Peyer's patch (tissue), 4 donors: ENCODE data around the gene CEP63. TPM values are rescaled to one million over a fixed set of nuclear protein-coding genes. Genes with fewer than 3 reads are reported as not detected.

ENCODE experiments used
- DNase-seq, 3 donors: peaks; one replicate each; pipeline ENCODE4 v3.0.0-alpha.2; 2017 to 2019
- H3K27ac ChIP-seq, 4 donors: fragments of 200-600 bp; sonication (generic); one replicate each; pipeline ENCODE4 v1.5.1; 2016 to 2019
- H3K27me3 ChIP-seq, 2 donors: fragments of 200-600 bp; sonication (generic); one replicate each; pipeline ENCODE4 v1.5.1; 2019
- H3K36me3 ChIP-seq, 3 donors: fragments of 200-600 bp; sonication (generic); one replicate each; pipeline ENCODE4 v1.5.1; 2016 to 2019
- H3K4me1 ChIP-seq, 4 donors: fragments of 200-600 bp; sonication (generic); one replicate each; pipeline ENCODE4 v1.5.1; 2016 to 2019
- H3K4me3 ChIP-seq, 4 donors: fragments of 200-600 bp; sonication (generic); 1 replicate in 3 of 4; 2 replicates in 1 of 4; pipeline ENCODE4 v1.5.1; 2016 to 2019; ENCODE audit warnings: mild to moderate bottlenecking in 1 of 4
- H3K9me3 ChIP-seq, 4 donors: fragments of 200-600 bp; sonication (generic); one replicate each; pipeline ENCODE4 v1.5.1; 2016 to 2019; ENCODE audit warnings: mild to moderate bottlenecking in 1 of 4
- CTCF ChIP-seq, 6 experiments: fragments of 450-650 bp in 4 of 6; fragments of 200-600 bp in 2 of 6; sonication (generic) in 1 of 6; IDR thresholded peaks; one replicate each; pipeline ENCODE4 v1.5.1; 2017 to 2019; ENCODE audit warnings: antibody characterized with exemption in 6 of 6, mild to moderate bottlenecking in 3 of 6, moderate library complexity in 1 of 6
- POLR2A ChIP-seq, 2 donors: fragments of 450-650 bp; IDR thresholded peaks; one replicate each; pipeline ENCODE4 v1.5.1; 2017; ENCODE audit warnings: antibody characterized with exemption in 2 of 2, mild to moderate bottlenecking in 2 of 2, moderate library complexity in 2 of 2
- total RNA-seq, 4 donors: library from RNA; depleted of rRNA; stranded (reverse); fragments of >200 nt; gene quantifications; one replicate each; pipeline ENCODE4 v1.1.0, GENCODE V29; 2016

CEP63 gene
- total RNA-seq, 4 donors from 2014 or later = 13.3 to 67.7 (median 19.6) TPM

GRCh38 chr3:134602440-134602814 is 116.6 kb downstream of the CEP63 start:
- Histone ChIP-seq H3K27ac (no peak overlapping the region), H3K4me3 (no peak overlapping the region), H3K9me3 (no peaks in the 10 kb centered on the region), H3K27me3 (no peaks in the 10 kb centered on the region), H3K36me3 (no peaks in the 10 kb centered on the region), H3K4me1 (no peaks in the 10 kb centered on the region)
- TF ChIP-seq POLR2A (IDR thresholded peaks at IDR 0.05) = no peak
- TF ChIP-seq CTCF (IDR thresholded peaks at IDR 0.05) = no peak
- no peak for DNase-seq

GRCh38 chr3:134603480-134603879 is 117.6 kb downstream of the CEP63 start:
- no peak overlapping the region for H3K4me3 ChIP-seq
- H3K27me3 ChIP-seq = no peaks in the 10 kb centered on the region
- no peaks in the 10 kb centered on the region for H3K4me1 ChIP-seq
- no peak for DNase-seq
- no peak overlapping the region for H3K27ac ChIP-seq
- no peak for TF ChIP-seq CTCF (IDR thresholded peaks at IDR 0.05)
- H3K36me3 ChIP-seq = no peaks in the 10 kb centered on the region
- no peaks in the 10 kb centered on the region for H3K9me3 ChIP-seq

DNA sequence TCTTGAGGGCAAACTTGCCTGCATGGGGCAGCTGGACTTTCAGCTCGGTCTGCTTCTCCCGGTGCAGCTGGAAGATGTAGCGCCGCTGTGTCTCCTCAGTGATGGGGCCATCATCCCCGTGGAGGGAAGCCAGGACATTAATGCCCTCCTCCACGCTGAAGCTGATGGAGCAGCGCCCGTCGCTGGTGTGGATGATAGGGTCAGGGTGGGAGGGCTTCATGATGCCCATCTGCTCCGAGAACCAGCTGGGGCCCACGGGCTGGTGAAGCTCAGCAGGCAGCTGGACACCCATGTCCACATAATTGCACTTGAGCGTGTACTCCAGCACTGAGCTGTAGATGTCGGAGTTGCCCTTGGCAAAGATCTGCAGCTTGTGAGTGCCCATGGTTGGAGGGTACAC is 118.1 kb downstream of the CEP63 start:
- no peaks in the 10 kb centered on the region for H3K36me3 ChIP-seq
- TF ChIP-seq CTCF (IDR thresholded peaks at IDR 0.05) = no peak
- TF ChIP-seq POLR2A (IDR thresholded peaks at IDR 0.05) = no peak
- H3K27ac ChIP-seq = no peak overlapping the region
- H3K4me3 ChIP-seq = no peak overlapping the region
- no peaks in the 10 kb centered on the region for H3K9me3 ChIP-seq
- DNase-seq = no peak
- no peaks in the 10 kb centered on the region for H3K27me3 ChIP-seq
- H3K4me1 ChIP-seq = no peaks in the 10 kb centered on the region

- H3K27ac ChIP-seq = no peak overlapping the region
- no peak overlapping the region for H3K4me3 ChIP-seq
- H3K9me3 ChIP-seq = no peaks in the 10 kb centered on the region
- DNase-seq = no peak
- H3K36me3 ChIP-seq = no peaks in the 10 kb centered on the region
- H3K27me3 ChIP-seq = no peaks in the 10 kb centered on the region
- no peaks in the 10 kb centered on the region for H3K4me1 ChIP-seq
- TF ChIP-seq CTCF (IDR thresholded peaks at IDR 0.05) = no peak
Measured at GRCh38 chr3:134605556-134605955, 119.7 kb downstream of the CEP63 start.

DNA sequence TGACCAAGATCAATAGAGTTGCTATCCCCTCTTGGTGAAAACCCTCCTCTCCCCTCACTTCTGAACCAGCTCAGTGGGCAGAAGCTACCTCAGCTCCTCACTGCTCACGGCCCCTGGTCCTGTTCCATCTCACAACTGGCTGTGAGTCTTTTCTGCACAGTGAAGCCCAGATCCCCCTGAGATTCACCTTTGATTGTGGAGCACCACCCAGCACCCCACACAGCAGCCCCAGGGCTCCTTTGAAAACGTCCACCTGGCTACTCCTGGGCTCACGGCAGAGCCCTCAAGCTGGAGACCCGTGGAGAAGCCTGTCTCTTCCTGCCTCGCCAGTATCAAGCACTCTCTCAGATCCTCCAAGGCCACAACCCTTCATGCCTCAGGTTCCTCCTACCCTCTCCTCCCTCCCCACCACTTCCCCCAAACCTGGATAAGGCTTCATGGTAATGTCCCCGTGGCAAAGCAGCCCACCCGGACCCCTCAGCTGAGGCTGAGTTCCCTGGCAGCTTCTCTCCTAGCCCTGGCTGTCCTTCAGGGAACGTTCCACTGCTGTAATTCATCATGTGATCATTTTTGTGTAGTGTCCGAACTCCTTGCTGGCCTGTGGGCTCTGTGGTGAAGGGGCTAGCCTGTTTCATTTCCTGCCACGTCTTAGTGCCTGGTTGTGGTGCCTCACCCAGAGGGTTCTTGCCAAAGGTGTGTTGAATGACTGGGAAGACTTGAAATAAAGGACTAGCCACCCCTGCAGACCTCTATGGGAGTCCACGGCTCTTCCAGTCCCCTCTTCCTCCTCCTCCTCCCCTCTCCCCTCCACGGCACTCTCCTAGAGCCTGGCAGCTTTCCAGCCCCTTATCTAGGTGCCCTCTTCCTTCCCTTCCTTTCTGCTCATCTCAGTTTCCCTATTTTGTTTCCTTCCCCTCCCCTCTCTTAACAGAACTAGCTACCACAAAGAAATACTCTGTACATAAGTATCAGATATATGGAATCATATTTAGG is 120.5 kb downstream of the CEP63 start:
- Histone ChIP-seq H3K9me3 (no peaks in the 10 kb centered on the region), H3K36me3 (no peaks in the 10 kb centered on the region), H3K4me1 (no peaks in the 10 kb centered on the region), H3K4me3 (no peak overlapping the region), H3K27me3 (no peaks in the 10 kb centered on the region), H3K27ac (no peak overlapping the region)
- DNase-seq = no peak
- TF ChIP-seq CTCF (IDR thresholded peaks at IDR 0.05) (no peak), POLR2A (IDR thresholded peaks at IDR 0.05) (no peak)
